CD4-positive, alpha-beta T cell treated with Interleukin-17A for 1 hour (primary cell): ENCODE results near the gene CHGA.

Experiments used
- DNase-seq: peaks from one replicate; pipeline ENCODE4 v3.0.0-alpha.2; 2020

The CHGA gene

GRCh38 chr14:92962831-92963095, 39.8 kb downstream of the CHGA start:
- DNase-seq = no peak

GRCh38 chr14:92963301-92964123, 40.6 kb downstream of the CHGA start:
- DNase-seq = no peak

GRCh38 chr14:92964124-92965109, 41.5 kb downstream of the CHGA start:
- no peak for DNase-seq

GRCh38 chr14:92965281-92965680, 42.3 kb downstream of the CHGA start:
- DNase-seq = no peak

GRCh38 chr14:92967346-92967926, 44.5 kb downstream of the CHGA start:
- DNase-seq = no peak

- no peak for DNase-seq
Observed at GRCh38 chr14:92968291-92969020, 45.5 kb downstream of the CHGA start.

GRCh38 chr14:92969430-92969829, 46.5 kb downstream of the CHGA start:
- DNase-seq = no peak

GRCh38 chr14:92969871-92970270, 46.9 kb downstream of the CHGA start:
- no peak for DNase-seq

- DNase-seq = no peak
Observed at GRCh38 chr14:92970271-92970670, 47.3 kb downstream of the CHGA start.

GRCh38 chr14:92971601-92972180, 48.7 kb downstream of the CHGA start:
- no peak for DNase-seq

- DNase-seq = peak; percentile 6
Observed at GRCh38 chr14:92973261-92973797, 50.4 kb downstream of the CHGA start.

GRCh38 chr14:92973798-92974372, 50.9 kb downstream of the CHGA start:
- DNase-seq = no peak

- no peak for DNase-seq
Observed at GRCh38 chr14:92974541-92975345, 51.8 kb downstream of the CHGA start.

GRCh38 chr14:92976268-92976667, 53.3 kb downstream of the CHGA start:
- no peak for DNase-seq

GRCh38 chr14:92978229-92979021, 55.5 kb downstream of the CHGA start:
- DNase-seq = no peak

GRCh38 chr14:92980866-92981265, 57.9 kb downstream of the CHGA start:
- DNase-seq = no peak

- no peak for DNase-seq
Observed at GRCh38 chr14:92981726-92982125, 58.8 kb downstream of the CHGA start.

- DNase-seq = no peak
Observed at GRCh38 chr14:92982956-92983355, 60.0 kb downstream of the CHGA start.

- DNase-seq = no peak
Observed at GRCh38 chr14:92984082-92984788, 61.3 kb downstream of the CHGA start.
